AG04450 (cell line): ENCODE data around the gene PLCZ1. TPM values are rescaled to one million over a fixed set of nuclear protein-coding genes. Genes with fewer than 3 reads are reported as not detected.

Experiments used
- CTCF ChIA-PET: fragments of 300-600, 350-600 bp; formaldehyde crosslinking; extraction: SDS; loops from one replicate; lab custom pipeline; 2022; ENCODE audit warnings: antibody characterized with exemption, inconsistent platforms; lab: Charles Lee
- POLR2A ChIA-PET: fragments of 350-600 bp; formaldehyde crosslinking; extraction: SDS; loops from one replicate; lab custom pipeline; 2021; ENCODE audit warnings: antibody characterized with exemption, inconsistent platforms; lab: Yijun Ruan, JAX
- DNase-seq: peaks from one replicate; pipeline ENCODE4 v3.0.0-alpha.2; 2011; ENCODE audit warnings: low read depth, low spot score
- H3K27ac ChIP-seq: one replicate; pipeline ENCODE4 v1.5.1; 2012; ENCODE audit warnings: low read depth, low read length, control low read depth
- H3K27me3 ChIP-seq: one replicate; pipeline ENCODE4 v1.6.0; 2012; ENCODE audit warnings: low read length; ENCODE audit not compliant: control insufficient read depth, insufficient read depth
- H3K4me3 ChIP-seq: 2 replicates; pipeline ENCODE4 v1.5.1; 2011; ENCODE audit warnings: mild to moderate bottlenecking, low read depth, low read length, control low read depth
- H3K9me3 ChIP-seq: 2 replicates; pipeline ENCODE4 v1.5.1; 2012; ENCODE audit warnings: low read length; ENCODE audit not compliant: control insufficient read depth, insufficient read depth
- polyA plus RNA-seq: library from polyadenylated mRNA; depleted of rRNA; stranded (reverse); fragments of >200 nt; gene quantifications from 2 replicates; pipeline ENCODE4 v1.2.3, GENCODE V29; 2011
- TF ChIP-seq, protein P1 (sequence below): IDR thresholded peaks from 2 replicates; pipeline ENCODE4 v1.5.1; 2011; ENCODE audit warnings: low read depth, low read length, control low read depth, inconsistent platforms

The PLCZ1 gene
- polyA plus RNA-seq, 1 experiment: not detected

DNA sequence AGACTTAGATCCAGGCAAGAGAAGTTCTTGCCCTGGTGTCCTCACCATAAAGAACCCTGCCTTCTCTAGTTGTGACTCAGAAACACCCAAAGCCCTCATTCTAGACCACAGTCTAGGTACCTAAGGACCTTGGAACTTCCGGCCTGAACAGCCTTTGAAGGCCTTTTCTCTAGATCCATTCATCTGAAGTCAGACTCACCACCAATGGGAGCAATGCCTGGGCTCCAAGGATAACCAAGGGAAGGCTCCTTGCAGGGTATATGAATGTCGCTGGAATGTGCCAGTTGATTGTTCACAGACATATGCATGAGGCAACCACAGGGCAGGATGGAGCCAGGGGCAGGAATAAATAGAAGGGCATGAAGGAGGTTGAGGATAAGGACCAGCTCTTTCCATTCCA lies 86.3 kb downstream of the PLCZ1 start:
- ChIA-PET CTCF (no interaction called here), POLR2A (no interaction called here)
- no peak for DNase-seq
- Histone ChIP-seq H3K4me3 (no peak overlapping the region), H3K27ac (no peak overlapping the region), H3K9me3 (no peaks in the 10 kb centered on the region), H3K27me3 (no peaks in the 10 kb centered on the region)
- TF ChIP-seq, protein P1, sequence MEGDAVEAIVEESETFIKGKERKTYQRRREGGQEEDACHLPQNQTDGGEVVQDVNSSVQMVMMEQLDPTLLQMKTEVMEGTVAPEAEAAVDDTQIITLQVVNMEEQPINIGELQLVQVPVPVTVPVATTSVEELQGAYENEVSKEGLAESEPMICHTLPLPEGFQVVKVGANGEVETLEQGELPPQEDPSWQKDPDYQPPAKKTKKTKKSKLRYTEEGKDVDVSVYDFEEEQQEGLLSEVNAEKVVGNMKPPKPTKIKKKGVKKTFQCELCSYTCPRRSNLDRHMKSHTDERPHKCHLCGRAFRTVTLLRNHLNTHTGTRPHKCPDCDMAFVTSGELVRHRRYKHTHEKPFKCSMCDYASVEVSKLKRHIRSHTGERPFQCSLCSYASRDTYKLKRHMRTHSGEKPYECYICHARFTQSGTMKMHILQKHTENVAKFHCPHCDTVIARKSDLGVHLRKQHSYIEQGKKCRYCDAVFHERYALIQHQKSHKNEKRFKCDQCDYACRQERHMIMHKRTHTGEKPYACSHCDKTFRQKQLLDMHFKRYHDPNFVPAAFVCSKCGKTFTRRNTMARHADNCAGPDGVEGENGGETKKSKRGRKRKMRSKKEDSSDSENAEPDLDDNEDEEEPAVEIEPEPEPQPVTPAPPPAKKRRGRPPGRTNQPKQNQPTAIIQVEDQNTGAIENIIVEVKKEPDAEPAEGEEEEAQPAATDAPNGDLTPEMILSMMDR: no peak

DNA sequence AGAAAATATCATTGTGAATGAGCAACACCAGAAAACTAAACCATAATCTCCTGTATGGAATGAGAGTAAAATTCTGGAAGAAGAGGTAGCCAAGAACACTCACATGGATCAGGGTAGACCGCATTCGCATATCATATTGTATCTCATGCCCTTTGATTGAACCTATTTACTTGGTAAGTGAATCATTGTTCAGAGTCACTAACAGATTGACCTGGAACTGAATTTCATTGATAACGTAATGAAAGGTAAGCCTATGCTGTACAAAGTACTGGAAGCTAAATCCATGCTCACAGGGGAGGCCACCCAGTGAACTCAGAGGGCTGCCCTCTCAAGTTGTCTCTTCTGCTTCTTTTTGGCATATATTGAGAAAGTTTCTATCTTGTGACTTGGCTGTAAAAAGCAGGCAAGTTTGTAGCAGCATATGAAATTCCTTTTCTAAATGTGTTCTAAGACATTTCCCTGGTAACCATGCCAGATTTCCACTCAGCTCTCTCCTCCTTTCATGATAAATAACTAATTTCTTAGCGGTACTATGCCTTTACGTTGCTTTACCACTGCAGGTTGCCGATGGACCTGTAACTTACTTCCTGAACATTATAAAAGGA lies 91.4 kb downstream of the PLCZ1 start:
- H3K9me3 ChIP-seq: no peaks in the 10 kb centered on the region
- H3K27me3 ChIP-seq: no peaks in the 10 kb centered on the region
- DNase-seq: no peak
- no peak overlapping the region for H3K4me3 ChIP-seq
- no peak overlapping the region for H3K27ac ChIP-seq
- POLR2A ChIA-PET: no interaction called here
- TF ChIP-seq, protein P1: no peak
- CTCF ChIA-PET: interaction anchor here (0.5 kb wide), 1 partner anchor 447 kb away, joined by 3 read pairs; no protein-coding TSS in a partner anchor

- ChIA-PET POLR2A (interaction anchor here (0.6 kb wide), 1 partner anchor 323 kb away, joined by 3 read pairs; no protein-coding TSS in a partner anchor), CTCF (no interaction called here)
- DNase-seq: no peak
- no peaks in the 10 kb centered on the region for H3K27me3 ChIP-seq
- no peaks in the 10 kb centered on the region for H3K9me3 ChIP-seq
- H3K27ac ChIP-seq: no peak overlapping the region
- TF ChIP-seq, protein P1: no peak
- no peak overlapping the region for H3K4me3 ChIP-seq
These were observed 93.2 kb downstream of the PLCZ1 start for GRCh38 chr12:18644564-18644963.

- TF ChIP-seq, protein P1: no peak
- H3K9me3 ChIP-seq: no peaks in the 10 kb centered on the region
- no peak overlapping the region for H3K4me3 ChIP-seq
- no peaks in the 10 kb centered on the region for H3K27me3 ChIP-seq
- CTCF ChIA-PET: no interaction called here
- peak overlapping the region; percentile 78 for H3K27ac ChIP-seq
- DNase-seq: peak; percentile 78
- POLR2A ChIA-PET: interaction anchor here (0.6 kb wide), 1 partner anchor 324 kb away, joined by 3 read pairs; no protein-coding TSS in a partner anchor
These were observed 94.1 kb downstream of the PLCZ1 start for GRCh38 chr12:18643681-18644080.

DNA sequence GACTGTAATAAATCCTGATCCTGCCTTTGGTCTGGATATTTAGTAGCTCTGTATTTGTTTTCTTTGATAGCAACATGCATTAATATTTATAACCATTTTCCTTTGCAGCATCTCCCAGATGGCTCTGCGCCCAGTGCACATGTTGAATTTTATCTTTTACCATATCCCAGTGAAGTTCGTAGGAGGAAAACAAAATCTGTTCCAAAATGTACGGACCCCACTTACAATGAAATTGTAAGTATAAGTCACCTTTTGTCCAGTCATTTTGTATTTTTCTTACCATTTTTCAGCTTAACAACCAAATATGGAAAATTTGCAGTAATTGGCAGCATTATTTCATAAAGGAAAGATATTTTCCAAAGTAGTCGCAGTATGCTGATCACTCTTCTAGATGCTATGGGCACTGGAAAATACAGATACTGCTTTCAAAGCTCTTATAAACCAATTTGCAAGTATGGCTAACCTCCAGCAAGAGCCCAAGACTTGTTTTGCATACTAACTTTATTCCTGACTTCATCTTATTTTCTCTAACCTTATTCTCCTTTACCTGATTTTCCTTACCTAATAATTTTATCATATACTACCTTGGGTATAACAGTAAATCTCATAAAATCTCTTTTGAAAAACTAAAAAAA lies 97.4 kb downstream of the PLCZ1 start:
- CTCF ChIA-PET: no interaction called here
- POLR2A ChIA-PET: no interaction called here
- Histone ChIP-seq H3K9me3 (no peaks in the 10 kb centered on the region), H3K27me3 (no peaks in the 10 kb centered on the region), H3K4me3 (no peak overlapping the region), H3K27ac (no peak overlapping the region)
- DNase-seq: no peak
- TF ChIP-seq, protein P1: no peak
